DMS153 treated with DMSO at 0.1 percent for 48 hours (cell line): ENCODE measurements around the gene XRCC1.
A peak's percentile ranks its signal among the peaks of the same experiment; 100 is the strongest.
"Not testable (repeated sequence)": the region's sequence is repeated elsewhere in the genome, so short reads cannot be mapped to it uniquely, and the experiment has no call there.

Experiments used
- DNase-seq: peaks from one replicate; lab custom pipeline; 2025; ENCODE audit not compliant: unreplicated experiment; lab: John Stamatoyannopoulos, UW

XRCC1 gene

DNA sequence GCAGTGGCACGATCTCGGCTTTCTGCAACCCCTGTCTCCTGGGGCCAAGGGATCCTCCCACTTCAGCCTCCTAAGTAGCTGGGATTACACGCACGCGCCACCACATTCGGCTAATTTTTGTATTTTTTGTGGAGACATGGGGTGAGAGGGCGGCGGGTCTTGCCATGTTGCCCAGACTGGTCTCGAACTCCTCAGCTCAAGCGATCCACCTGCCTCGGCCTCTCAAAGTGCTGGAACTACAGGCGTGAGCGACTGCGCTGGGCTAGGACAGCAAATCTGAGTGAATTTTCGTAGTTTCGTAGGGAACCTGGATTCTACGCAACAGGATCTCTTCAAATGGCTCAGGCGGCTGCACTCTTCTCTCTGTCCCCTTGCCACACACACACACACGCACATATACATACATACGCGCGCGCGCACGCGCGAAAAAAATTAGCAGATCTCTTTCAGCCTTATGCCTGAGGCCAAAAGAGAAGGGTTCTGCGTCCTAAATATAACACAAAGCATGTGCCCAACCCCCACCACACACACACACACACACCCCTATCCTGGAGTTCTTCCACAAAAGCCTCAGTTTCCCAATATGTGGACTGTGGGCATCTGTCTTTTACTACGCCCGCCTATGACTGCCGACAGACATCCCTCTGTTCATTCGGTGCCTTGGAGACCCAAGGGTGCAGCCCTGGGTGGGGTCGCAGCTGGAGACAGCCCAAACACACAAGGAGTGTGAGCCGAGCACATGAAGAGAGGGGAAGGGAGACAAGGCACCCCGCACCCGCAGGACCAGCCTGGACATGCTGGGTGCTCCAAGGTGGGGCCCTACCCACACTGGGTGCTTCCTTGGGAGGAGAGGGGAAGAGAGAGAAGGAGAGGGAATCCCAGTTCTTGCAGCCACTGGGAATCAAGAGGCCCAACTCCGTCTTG, 890 bp upstream of the XRCC1 start:
- DNase-seq, result no peak

DNA sequence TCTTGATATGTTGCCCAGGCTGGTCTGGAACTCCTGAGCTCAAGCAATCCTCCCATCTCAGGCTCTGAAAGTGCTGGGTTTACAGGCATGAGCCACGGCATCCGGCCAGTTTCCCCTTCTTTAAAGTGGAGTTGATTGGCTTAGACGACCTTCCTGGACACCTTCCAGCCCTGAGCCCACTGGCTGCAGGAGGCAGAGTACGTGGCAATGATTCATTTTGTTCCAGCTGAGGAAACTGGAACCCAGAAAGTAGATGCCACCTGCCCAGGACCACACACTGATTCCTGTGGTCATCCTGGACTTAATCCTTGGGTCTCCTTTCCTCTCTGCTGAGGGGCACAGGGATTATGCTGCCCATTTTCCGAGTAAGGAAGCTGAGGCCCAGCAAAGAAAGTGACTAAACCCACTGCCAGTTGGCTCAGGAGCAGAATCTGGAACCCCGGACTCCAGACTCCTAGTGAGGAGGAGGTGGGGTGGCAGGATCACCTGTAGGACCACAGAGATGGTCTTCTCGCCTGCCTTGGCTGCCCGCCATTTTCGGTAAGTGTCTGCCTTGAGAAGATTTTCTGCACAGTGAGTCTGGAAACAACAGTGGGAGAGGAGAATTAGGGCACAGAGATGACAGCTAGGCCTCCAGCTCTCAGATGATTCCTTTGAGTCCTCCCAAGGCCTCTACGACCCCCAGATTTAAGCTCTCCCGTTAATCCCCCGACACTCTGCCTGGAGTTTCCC, 737 bp downstream of the XRCC1 start:
- DNase-seq, result no peak

DNA sequence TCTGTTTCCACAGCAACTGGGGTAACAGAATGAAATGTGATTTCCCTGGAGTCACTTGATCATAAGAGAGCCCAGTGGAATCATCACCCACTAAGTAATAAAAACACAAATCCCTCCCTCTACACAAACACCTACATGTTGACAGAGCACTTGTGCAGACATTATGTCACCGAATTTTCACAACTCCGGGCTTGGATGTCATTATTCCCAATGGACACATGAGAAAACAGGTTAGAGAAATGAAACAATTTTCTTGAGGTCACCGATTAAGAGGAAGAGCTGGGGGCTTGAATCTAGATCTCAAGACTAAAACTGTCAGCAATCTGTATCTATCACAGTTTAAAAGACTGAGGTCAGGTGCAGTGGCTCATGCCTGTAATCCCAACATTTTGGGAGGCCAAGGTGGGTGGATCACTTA, 3.1 kb downstream of the XRCC1 start:
- DNase-seq, result peak; percentile 84

DNA sequence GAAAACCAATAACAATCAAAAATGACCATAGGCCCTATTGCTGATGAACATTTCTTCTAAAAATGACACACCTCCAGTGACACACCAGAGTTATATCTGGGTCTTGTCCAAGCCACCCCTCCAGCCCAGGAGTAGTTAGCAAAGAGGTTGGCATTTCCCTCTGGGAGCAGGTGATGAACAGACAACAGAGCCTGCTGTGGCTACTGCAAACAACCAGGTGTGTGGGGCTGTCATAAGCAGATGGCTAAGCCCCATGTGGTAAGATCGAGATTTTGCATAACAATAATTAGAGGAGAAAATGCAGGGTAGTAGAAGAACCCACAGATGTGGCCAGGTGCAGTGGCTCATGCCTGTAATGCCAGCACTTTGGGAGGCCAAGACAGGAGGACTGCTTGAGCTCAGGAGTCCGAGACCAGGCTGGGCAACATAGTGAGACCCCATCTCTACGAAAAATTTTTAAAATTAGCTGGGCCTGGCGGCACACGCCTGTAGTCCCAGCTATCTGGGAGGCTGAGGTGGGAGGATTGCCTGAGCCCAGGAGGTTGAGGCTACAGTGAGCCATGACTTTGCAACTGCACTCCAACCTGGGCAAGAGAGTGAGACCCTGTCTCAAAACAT, 5.0 kb downstream of the XRCC1 start:
- no peak for DNase-seq

DNA sequence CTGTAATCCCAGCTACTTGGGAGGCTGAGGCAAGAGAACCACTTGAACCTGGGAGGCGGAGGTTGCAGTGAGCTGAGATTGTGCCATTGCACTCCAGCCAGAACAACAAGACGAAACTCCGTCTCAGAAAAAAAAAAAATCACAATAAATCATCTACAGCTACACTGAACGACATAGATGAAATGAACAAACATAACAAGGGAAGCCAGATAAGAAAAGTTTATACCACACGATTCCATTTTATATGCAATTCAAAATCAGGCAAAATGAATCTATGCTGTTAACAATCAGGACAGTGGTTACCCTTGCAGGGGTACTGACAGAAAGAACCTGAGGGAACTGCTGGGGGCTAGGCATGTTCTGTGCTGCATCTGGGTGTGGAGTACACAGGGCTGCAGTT, 5.7 kb downstream of the XRCC1 start:
- DNase-seq, result no peak

DNA sequence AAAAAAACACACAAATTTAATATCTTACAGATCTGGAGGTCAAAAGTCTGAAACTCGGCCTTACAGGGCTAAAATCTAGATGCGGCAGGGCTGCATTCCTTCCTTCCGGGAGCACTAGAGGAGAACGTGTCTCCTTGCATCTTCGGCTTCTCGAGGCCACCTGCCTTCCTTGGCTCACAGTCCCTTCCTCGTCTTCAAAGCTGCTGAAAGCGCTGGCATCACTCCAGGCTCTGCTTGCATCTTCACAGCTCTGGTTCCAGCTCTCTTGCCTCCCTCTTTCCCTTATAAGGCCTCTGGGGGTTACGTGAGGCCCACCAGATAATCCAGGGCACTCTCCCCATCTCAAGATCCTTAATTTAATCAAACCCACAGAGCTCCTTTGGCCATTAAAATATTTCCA, 10.5 kb downstream of the XRCC1 start:
- DNase-seq, result no peak

DNA sequence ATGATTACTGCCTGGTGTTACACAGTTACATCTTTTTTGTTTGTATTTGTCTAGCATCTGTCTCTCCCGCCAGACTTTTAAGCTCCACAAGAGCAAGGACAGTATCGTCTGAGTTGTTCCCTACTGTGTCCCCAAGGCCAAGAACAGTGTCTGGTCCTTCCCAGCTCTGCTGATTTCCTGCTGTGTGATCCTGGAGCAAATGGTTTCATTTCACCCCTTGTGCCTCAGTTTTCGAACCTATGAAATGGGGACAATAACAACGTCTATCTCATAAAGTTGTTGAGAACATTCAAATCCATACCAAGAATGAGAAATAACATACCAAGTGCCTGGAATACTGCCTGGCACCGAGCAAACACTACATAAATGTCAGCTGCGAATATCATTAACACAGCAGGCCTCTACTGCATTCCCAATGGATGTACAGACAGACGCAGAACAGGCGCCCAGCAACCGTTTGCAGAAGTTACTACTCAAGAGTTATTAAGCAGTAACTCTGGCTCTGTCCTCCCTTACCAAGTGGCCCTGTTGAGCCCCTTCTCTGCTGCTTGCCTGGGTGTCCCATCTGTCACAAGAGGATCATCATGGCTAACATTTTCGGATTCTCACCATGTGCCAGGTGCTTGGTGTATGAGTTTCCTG, 11.4 kb downstream of the XRCC1 start:
- DNase-seq, result no peak

DNA sequence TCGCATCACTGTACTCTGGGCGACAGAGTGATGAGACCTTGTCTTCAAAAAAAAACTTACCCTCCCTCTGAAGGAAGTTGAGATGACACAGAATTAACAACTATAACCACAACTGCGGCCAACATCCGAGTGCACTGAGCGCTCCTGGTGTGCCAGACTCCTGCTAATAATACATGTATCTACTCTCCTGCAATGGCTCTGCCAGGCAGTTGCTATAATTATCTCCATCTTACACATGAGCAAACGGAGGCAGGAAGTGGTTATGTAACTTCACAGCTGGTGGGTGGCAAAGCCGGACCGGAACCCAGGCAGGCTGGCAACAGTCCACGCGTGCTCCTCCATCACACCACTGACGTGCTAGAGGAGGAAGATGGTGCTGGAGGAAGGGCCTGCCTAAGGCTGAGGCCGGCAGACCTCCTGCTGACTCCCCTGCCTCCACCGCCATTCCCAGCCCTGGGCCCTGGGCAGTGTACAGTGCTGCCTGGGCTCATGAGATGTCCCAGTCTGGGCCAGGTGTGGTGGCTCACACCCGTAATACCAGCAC, 12.6 kb downstream of the XRCC1 start:
- peak; percentile 48 for DNase-seq

DNA sequence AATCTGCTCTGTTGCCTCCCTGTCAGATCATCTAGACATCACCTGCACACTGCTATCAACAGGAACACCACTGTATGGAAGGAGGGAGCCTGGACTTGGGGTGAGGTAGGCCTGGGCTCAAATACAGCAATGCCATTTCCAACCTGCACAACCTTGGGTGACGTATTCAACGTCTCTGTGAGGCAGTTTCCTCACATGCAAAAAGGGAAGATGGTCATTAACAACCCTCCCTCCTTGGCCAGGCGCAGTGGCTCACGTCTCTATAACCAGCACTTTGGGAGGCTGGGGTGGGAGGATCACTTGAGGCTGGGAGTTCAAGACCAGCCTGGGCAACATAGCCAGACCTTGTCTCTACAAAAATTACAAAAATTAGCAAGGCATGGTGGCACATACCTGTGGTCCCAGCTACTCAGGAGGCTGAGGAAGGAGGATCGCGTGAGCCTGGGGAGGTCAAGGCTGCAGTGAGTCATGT, 13.1 kb downstream of the XRCC1 start:
- no peak for DNase-seq

DNA sequence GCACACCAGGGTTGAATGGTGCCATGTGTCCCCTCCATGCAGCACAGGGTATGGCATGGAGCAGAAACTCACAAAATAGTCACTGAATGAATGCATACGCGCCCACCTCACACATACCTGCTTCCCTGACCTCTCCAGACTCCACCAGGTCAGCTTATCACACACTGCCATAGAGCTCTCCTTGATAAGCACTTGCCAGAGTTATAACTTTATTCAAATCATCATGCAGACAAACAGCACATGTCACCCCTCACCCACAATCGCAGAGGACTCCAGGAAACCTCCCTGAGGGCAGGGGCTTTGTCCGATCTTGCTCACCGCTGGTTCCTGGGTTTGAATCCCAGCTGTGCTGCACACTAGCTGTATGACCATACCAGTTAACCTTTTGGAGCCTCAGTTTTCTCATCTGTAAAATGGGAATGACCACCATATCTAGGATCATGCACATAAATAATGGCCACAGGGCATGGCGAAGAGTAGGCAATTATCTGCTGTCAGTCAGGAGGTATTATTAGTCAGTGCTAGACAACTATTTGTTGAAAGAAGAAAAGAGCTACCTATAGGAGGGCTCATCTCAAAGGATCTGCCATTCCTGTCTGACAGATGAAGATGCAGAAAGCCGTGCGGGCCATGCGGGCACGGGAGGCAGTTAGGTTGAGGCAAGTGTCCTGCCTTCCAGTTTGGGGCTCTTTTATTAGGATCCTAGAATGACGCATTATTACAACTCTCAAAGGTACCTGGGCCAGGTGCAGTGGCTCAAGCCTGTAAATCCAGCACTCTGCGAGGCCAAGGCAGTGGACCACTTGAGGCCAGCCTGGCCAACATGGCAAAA, 14.0 kb downstream of the XRCC1 start:
- DNase-seq, result no peak

DNA sequence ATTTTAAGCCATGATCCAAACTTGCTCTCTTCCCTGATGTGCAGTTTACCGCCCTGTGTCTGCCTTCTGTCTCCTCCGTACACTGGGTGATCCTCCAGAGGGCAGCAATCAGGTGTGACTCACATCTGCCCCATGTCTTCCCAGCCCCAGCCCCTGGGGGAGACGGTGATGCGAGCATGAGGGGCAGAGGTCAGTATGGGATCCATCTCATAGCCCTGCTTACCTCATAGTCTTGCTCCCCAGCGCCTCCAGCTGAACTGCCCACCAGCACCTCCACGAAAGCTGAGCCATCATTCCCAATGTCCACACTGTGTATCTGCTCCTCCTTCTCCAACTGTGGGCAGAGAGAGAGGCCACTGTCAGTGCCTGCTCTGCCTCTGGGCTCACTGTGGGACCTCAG, 14.6 kb downstream of the XRCC1 start:
- DNase-seq, result no peak

DNA sequence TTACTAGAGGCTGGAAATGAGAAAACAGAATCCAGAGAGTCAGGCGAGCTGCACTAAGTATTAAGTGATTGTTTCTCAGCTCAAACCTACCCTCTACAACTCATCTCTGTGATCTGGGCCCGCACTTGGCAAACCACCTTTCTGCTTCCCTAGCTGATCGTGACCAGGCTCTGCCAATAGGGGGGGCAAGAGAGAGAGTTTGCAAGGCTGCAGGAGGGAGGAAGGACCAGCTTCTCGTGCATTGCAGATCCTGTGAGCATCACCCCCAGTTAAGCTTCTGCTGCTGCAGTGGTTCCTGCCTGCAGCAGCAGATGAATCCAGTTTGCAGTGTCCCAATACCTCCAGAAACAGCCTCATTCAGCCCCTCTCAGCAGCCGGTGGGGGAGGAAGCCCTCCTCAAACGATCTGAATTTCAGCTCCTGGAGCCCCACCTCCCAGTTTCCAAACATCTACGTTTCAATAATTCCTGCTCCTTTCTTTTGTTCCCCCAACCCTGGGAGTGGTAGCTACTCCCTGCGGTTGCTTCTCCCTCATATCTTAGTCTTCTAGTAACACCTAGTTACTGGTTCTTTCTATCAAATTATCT, 20.0 kb downstream of the XRCC1 start:
- DNase-seq, result peak; percentile 17

DNA sequence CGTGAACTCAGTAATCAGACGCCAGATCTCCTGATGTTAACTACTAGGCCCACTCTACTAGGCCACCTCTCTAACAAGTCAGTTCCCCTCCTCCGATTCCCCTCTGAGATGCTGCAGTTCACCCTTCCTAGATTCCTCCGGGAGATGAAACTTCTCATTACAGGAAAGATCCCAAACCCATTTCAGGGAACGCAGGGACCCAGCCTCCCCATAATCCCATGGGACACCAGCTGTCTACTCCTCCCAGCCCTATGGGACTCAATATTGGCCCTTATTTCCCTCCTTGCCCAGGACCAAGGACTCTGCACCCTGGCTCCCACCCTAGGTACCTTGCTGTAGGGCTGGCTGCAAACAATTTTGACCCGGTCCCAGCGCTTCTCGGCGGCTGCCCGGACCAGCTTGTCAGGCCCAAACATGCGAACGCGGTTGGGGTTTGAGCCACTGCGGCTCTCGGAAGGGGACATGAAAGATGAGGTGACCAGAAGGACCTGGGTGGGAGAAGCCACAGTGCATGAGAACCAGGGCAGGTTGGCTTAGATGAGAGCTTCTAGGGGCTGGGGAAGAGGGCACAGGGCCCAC, 20.9 kb downstream of the XRCC1 start:
- DNase-seq, result no peak

DNA sequence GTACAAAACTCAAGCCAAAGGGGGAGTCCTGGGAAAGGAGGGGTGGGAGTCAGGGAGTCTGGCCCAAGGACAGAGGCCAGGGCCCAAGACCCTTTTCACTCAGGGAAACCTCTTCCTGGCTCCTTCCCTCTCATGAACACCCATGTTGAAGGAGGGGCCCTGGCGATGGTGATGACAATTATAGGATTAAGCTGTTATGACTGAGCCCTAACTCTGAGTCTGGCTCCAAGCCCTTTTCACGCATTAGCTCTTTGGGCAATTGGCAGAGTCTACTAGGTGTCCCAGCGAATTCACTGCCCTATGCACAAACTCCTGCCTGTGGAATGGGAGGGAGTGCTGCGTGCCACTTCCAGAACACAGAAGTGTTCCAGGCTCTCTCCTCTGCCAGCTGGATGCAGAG, 21.7 kb downstream of the XRCC1 start:
- DNase-seq, result no peak

DNA sequence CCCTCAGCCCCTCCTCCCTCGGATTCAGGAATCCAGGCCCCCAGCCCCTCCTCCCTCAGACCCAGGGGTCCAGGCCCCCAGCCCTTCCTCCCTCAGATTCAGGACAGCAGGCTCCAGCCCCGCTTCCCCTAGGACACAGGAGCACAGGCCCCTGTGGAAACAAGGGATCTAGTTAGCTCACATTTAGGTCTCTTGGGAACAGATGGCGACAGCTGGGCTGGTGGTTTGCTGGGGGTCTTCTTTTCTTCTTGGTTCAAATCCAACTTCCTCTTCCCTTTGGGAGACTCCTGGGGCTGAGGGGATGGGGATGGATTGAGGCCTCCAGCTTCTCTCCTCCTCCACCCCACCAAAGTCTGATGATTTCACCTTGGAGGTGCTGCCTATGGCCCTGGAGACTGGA, 22.7 kb downstream of the XRCC1 start:
- DNase-seq, result no peak

DNA sequence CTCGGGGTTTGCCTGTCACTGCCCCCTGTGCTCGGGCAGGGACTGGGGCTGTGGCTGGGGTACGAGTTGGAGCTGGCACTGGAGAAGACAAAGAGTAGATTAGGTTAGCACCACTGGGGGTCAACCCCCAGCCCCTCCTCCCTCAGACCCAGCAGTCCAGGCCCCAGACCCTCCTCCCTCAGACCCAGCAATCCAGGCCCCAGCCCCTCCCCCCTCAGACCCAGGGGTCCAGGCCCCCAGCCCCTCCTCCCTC, 23.2 kb downstream of the XRCC1 start:
- no peak for DNase-seq

DNA sequence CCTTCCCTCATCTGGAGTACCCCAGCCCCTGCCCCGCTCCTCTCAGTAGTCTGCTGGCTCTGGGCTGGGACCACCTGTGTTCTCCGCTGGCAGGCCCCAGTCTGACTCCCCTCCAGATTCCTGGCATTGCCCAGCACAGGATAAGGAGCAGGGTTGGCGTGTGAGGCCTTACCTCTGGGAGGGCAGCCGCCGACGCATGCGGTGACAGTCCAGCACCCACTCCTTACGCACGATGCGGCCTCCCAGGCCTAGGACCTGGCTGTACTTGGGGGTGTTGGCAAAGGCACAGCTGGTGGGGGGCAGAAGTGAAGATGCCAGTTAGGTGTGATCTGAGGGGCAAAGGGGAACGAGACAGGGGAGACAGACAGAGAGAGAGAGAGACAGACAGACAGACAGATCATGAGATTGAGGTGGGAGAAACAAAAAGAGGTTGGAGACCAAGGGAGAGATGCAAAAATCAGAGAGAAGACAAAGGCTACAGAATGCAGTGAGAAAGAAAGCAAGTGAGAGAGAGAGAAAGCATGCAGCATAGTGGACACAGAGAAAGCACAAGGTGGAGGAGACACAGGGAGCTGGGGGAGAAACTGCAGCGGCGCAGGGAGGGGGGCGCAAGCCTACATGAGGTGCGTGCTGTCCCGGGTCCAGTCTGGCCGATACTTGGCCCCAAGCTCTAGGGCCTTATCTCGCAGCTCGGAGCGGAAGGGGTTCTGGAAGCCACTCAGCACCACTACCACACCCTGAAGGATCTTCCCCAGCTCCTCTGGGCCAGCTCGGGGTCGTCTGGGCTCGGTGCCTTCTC, 23.7 kb downstream of the XRCC1 start:
- no peak for DNase-seq

DNA sequence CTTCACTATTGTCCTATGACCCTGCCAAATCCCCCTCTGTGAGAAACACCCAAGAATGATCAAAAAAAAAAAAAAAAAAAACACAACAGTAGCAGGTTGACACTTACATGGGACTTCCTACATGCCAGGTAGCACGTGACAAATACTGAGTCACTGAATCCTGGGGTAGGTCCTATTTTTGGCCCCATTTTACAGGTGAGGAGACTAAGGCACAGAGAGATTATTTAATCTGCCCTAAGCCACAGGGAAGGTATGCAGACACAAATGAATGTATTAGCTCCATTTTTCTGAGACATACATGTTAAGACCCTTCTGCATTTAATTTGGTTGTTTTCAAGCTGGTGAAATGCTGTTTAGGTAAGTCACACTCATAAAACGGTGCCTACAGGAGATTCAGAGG, 26.6 kb downstream of the XRCC1 start:
- no peak for DNase-seq

DNA sequence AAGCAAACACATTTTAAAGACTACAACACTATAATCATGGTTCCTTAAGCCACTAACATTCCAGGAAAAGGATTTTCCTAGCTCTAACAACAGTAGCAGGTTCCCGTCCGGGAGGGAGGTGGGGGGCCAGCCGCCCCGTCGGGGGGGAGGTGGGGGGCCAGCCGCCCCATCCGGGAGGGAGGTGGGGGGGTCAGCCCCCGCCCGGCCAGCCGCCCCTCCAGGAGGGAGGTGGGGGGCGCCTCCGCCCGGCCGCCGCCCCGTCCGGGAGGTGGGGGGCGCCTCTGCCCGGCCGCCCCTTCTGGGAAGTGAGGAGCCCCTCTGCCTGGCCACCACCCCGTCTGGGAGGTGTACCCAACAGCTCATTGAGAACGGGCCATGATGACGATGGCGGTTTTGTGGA, 27.4 kb downstream of the XRCC1 start:
- DNase-seq, result not testable (repeated sequence)
